ENCODE data around the gene ELP2. TPM values are rescaled to one million over a fixed set of nuclear protein-coding genes. Genes with fewer than 3 reads are reported as not detected.
"Not testable (repeated sequence)": the region's sequence is repeated elsewhere in the genome, so short reads cannot be mapped to it uniquely, and the experiment has no call there.

The ELP2 gene
- total RNA-seq, 1 donor from 2014 or later, result 9.7 TPM

- Histone ChIP-seq H3K27ac (no peak overlapping the region), H3K4me1 (no peaks in the 10 kb centered on the region), H3K9me3 (peaks cover 0 to 4% of the 10 kb centered on the region in 2 donors), H3K36me3 (no peaks in the 10 kb centered on the region), H3K4me3 (no peak overlapping the region), H3K27me3 (no peaks in the 10 kb centered on the region)
- intact Hi-C loops (cut with DNase I), result no loop called here
- no peak for TF ChIP-seq CTCF (IDR thresholded peaks at IDR 0.05)
- DNase-seq (ENCODE audit: low spot score in 2 of 2), result no peak
Observed at GRCh38 chr18:36203360-36203895, 73.7 kb downstream of the ELP2 start.

- Histone ChIP-seq H3K27me3 (no peaks in the 10 kb centered on the region), H3K9me3 (peaks cover 0 to 4% of the 10 kb centered on the region in 2 donors), H3K4me3 (no peak overlapping the region), H3K4me1 (no peaks in the 10 kb centered on the region), H3K27ac (no peak overlapping the region), H3K36me3 (no peaks in the 10 kb centered on the region)
- DNase-seq (ENCODE audit: low spot score in 2 of 2), result no peak
- TF ChIP-seq CTCF (IDR thresholded peaks at IDR 0.05), result no peak
- intact Hi-C loops (cut with DNase I), result no loop called here
Observed at GRCh38 chr18:36205166-36205565, 75.5 kb downstream of the ELP2 start.

DNA sequence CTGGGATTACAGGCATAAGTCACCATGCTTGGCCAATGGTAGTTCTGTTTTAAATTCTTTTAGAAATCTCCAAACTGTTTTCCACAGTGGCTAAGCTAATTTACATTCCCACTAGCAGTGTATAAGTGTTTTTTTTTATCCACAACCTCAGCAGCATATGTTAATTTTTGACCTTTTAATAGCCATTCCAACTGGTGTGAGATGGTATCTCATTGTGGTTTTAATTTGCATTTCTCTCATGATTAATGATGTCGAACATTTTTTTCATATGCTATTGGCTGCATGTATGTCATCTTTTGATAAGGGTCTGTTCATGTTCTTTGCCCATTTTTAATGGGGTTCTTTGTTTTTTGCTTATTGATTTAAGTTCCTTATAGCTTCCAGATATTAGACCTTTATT lies 77.6 kb downstream of the ELP2 start:
- H3K9me3 ChIP-seq, result peaks cover 0 to 4% of the 10 kb centered on the region in 2 donors
- H3K36me3 ChIP-seq, result no peaks in the 10 kb centered on the region
- no peaks in the 10 kb centered on the region for H3K27me3 ChIP-seq
- DNase-seq (ENCODE audit: low spot score in 2 of 2), result no peak
- no peak overlapping the region for H3K4me3 ChIP-seq
- H3K4me1 ChIP-seq, result no peaks in the 10 kb centered on the region
- no peak for TF ChIP-seq CTCF (IDR thresholded peaks at IDR 0.05)
- intact Hi-C loops (cut with DNase I), result no loop called here
- H3K27ac ChIP-seq, result no peak overlapping the region

GRCh38 chr18:36207969-36208368 lies 78.3 kb downstream of the ELP2 start:
- H3K4me1 ChIP-seq; H3K27me3 ChIP-seq; DNase-seq (ENCODE audit: low spot score in 2 of 2); intact Hi-C loops (cut with DNase I); H3K9me3 ChIP-seq; H3K27ac ChIP-seq; H3K36me3 ChIP-seq; H3K4me3 ChIP-seq: not testable (repeated sequence)

DNA sequence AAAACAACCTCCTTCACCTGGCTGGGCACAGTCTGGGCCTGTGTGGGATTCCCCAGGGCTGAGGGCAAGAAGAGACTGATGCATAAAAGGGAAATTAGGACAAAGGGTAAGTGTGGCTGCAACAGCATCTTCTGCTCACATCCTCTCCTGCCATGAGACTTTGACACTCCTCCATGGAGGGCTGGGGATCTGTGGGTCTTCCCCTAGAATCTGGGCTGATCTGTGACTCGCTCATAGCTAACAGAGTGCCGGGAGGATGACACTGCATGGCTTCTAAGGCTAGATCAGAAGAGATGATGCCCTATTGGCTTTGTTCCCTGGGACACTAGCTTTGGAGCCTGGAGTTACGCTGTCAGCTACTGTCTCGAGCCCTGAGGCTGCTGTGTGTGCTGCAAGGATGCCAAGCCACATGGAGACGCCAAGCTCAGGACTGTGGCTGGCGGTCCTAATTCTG lies 81.9 kb downstream of the ELP2 start:
- TF ChIP-seq CTCF (IDR thresholded peaks at IDR 0.05), result no peak
- Histone ChIP-seq H3K4me3 (no peak overlapping the region), H3K27me3 (no peaks in the 10 kb centered on the region), H3K27ac (no peak overlapping the region), H3K9me3 (peaks cover 0 to 4% of the 10 kb centered on the region in 2 donors), H3K4me1 (peaks cover 0 to 3% of the 10 kb centered on the region in 2 donors), H3K36me3 (no peaks in the 10 kb centered on the region)
- DNase-seq (ENCODE audit: low spot score in 2 of 2), result no peak
- intact Hi-C loops (cut with DNase I), result no loop called here

DNA sequence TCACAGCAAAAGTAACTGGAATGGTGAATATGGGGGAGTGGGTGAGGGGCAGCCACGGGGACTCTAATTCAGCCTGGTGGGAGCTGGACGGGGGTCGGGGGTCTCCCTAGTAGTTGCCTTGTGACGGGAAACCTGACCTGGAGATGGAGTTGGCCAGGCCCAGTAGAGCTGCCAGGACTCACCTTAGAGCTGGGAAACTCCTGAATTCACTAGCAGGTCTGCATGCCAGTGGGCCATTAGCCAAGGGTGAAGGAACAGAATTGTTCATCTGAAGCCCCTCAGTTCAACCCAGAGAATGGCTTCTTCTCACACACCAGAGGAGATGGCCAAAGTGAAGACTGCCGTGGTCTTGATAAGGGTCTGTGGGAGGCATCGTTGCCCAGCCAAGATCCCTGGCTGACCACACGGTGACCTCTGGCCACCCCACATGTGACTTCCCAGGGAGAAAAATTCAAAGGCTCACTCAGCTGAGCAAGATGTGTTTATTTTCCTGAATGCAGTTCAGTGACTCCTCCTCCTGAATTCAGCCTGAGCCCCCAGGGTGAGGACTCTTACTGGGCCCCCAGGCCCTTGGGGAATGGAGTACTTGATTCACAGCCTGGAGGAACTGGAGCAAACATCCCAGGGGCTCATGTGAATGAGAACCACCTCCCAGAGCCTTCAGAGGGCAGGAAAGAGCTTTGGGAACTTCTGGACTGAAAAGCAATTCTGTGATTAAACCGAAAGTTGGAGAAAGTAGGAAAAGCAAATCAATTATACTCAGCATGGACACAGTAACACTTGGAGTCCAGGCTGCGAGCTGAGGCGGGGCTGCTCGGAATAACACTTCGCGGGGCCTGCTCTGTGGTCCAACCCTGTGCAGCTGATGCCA lies 82.8 kb downstream of the ELP2 start:
- intact Hi-C loops (cut with DNase I), result no loop called here
- H3K27ac ChIP-seq, result peak overlapping the region in 1 of 2 donors; percentile 48
- no peak for DNase-seq (ENCODE audit: low spot score in 2 of 2)
- peaks cover 0 to 3% of the 10 kb centered on the region in 2 donors for H3K4me1 ChIP-seq
- no peak overlapping the region for H3K4me3 ChIP-seq
- no peaks in the 10 kb centered on the region for H3K27me3 ChIP-seq
- peak in 1 of 3 experiments; percentile 19 for TF ChIP-seq CTCF (IDR thresholded peaks at IDR 0.05)
- H3K9me3 ChIP-seq, result peaks cover 0 to 4% of the 10 kb centered on the region in 2 donors
- H3K36me3 ChIP-seq, result no peaks in the 10 kb centered on the region
